Mesendoderm (in vitro differentiated cells): Measurements from ENCODE around the gene FGF12.

Source experiments
- DNase-seq: peaks from one replicate; pipeline ENCODE4 v3.0.0; 2013
- H2AK5ac ChIP-seq: 2 replicates; pipeline ENCODE4 v1.6.1; 2013; ENCODE audit warnings: low read length, inconsistent platforms
- H2BK120ac ChIP-seq: 2 replicates; pipeline ENCODE4 v1.6.1; 2013; ENCODE audit warnings: low read depth, mild to moderate bottlenecking, low read length, moderate library complexity, mixed read lengths
- H2BK15ac ChIP-seq: replicated peaks from 2 replicates; pipeline ENCODE4 v1.6.1; 2013; ENCODE audit warnings: low read depth, mild to moderate bottlenecking, moderate library complexity
- H2BK5ac ChIP-seq: 2 replicates; pipeline ENCODE4 v1.6.1; 2013; ENCODE audit warnings: low read length, inconsistent platforms
- H3K18ac ChIP-seq: 2 replicates; pipeline ENCODE4 v1.6.1; 2013; ENCODE audit warnings: mild to moderate bottlenecking, low read length, mixed read lengths
- H3K23ac ChIP-seq: one replicate; pipeline ENCODE4 v1.6.1; 2013; ENCODE audit warnings: low read length
- H3K27ac ChIP-seq: 2 replicates; pipeline ENCODE4 v1.5.1; 2013; ENCODE audit warnings: low read depth, mild to moderate bottlenecking, inconsistent platforms, low read length, moderate library complexity
- H3K27me3 ChIP-seq: 2 replicates; pipeline ENCODE4 v1.6.1; 2013; ENCODE audit warnings: low read length, control low read depth, mild to moderate bottlenecking, inconsistent platforms; ENCODE audit not compliant: insufficient read depth, poor library complexity
- H3K36me3 ChIP-seq: 2 replicates; pipeline ENCODE4 v1.6.1; 2013; ENCODE audit warnings: low read length, inconsistent platforms; ENCODE audit not compliant: control insufficient read depth, insufficient read depth
- H3K4ac ChIP-seq: one replicate; pipeline ENCODE4 v1.6.1; 2013; ENCODE audit warnings: low read depth, mild to moderate bottlenecking, low read length, moderate library complexity
- H3K4me1 ChIP-seq: 2 replicates; pipeline ENCODE4 v1.6.1; 2013; ENCODE audit warnings: low read depth, low read length, inconsistent platforms; ENCODE audit not compliant: control insufficient read depth
- H3K4me2 ChIP-seq: 2 replicates; pipeline ENCODE4 v1.6.1; 2013; ENCODE audit warnings: low read length
- H3K4me3 ChIP-seq: 2 replicates; pipeline ENCODE4 v1.5.1; 2013; ENCODE audit warnings: mild to moderate bottlenecking, low read length
- H3K56ac ChIP-seq: one replicate; pipeline ENCODE4 v1.6.1; 2013; ENCODE audit warnings: low read length
- H3K79me1 ChIP-seq: 2 replicates; pipeline ENCODE4 v1.6.1; 2013; ENCODE audit warnings: low read length, inconsistent platforms
- H3K79me2 ChIP-seq: 2 replicates; pipeline ENCODE4 v1.6.1; 2013; ENCODE audit warnings: mild to moderate bottlenecking, low read length; ENCODE audit not compliant: control insufficient read depth, insufficient read depth
- H3K9ac ChIP-seq: 2 replicates; pipeline ENCODE4 v1.6.1; 2013; ENCODE audit warnings: low read length, inconsistent platforms
- H4K5ac ChIP-seq: one replicate; pipeline ENCODE4 v1.6.1; 2013; ENCODE audit warnings: low read length
- H4K8ac ChIP-seq: one replicate; pipeline ENCODE4 v1.6.1; 2013; ENCODE audit warnings: low read depth, mild to moderate bottlenecking, control low read depth, low read length, moderate library complexity
- WGBS: extraction: QIAGEN DNeasy Blood & Tissue Kit; methylation state at CpG from one replicate; pipeline ENCODE4 v1.1.7; 2013; ENCODE audit warnings: low lambda C conversion rate, missing lambda C conversion rate; ENCODE audit not compliant: insufficient coverage; ENCODE audit errors: extremely low coverage; 5-methylcytosine and 5-hydroxymethylcytosine counted together

FGF12 gene

DNA sequence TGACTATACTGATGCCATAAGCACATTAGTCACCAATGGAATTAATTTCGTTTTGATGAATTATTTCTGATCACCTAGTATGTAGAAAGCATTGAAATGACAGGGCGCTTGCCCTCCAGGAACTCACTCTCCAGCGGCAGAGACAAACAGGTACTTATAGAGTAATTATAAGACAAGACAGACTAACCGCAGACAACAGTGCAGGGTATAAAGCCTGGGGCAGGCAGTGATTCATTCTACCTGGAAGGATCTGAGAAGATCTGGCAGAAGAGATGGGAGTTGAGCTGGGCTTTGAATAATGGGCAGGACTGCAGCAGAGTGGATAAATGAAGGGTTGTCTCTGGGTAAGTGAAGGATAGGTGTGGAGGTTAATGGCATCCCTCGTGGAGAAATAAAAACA, 331.8 kb downstream of the FGF12 start:
- no peak overlapping the region for H3K4me3 ChIP-seq
- no peak overlapping the region for H3K4me2 ChIP-seq
- no peak overlapping the region for H2AK5ac ChIP-seq
- no peak overlapping the region for H4K8ac ChIP-seq
- DNase-seq, result no peak
- no peak overlapping the region for H3K4ac ChIP-seq
- H3K36me3 ChIP-seq, result no peaks in the 10 kb centered on the region
- no peak overlapping the region for H4K5ac ChIP-seq
- H3K4me1 ChIP-seq, result no peaks in the 10 kb centered on the region
- no peak overlapping the region for H3K18ac ChIP-seq
- no peaks in the 10 kb centered on the region for H3K27me3 ChIP-seq
- H3K23ac ChIP-seq, result no peak overlapping the region
- no peaks in the 10 kb centered on the region for H3K79me1 ChIP-seq
- H2BK120ac ChIP-seq, result no peak overlapping the region
- no peak overlapping the region for H3K56ac ChIP-seq
- no peak overlapping the region for H2BK5ac ChIP-seq
- no peak overlapping the region for H2BK15ac ChIP-seq
- no CpG with 5 or more reads among the region's 5 CpGs for WGBS
- H3K9ac ChIP-seq, result no peak overlapping the region
- H3K27ac ChIP-seq, result no peak overlapping the region
- no peaks in the 10 kb centered on the region for H3K79me2 ChIP-seq

DNA sequence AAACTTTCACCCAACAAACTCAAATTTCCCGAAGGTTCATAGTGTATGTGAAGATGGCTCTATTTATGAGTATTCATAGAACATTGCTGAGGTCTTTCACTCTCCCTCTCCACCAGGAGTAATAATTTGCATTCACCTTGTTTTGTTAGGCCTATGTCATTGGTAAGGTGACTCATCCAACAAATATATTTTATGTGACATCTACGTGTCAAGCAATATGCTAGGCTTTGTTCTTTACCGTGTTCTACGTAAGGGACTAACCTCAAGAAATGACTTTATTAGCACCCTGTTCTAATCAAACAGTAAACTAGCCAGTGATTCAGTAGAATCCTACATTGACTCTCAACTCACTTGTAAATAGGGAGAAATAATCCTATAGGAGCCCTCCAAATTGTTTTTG, 334.4 kb downstream of the FGF12 start:
- Histone ChIP-seq H4K5ac (no peak overlapping the region), H3K18ac (no peak overlapping the region), H4K8ac (no peak overlapping the region), H2BK120ac (no peak overlapping the region), H3K4me1 (no peaks in the 10 kb centered on the region), H3K4me2 (no peak overlapping the region), H2AK5ac (no peak overlapping the region), H3K23ac (no peak overlapping the region), H3K9ac (no peak overlapping the region), H3K79me1 (no peaks in the 10 kb centered on the region), H2BK15ac (no peak overlapping the region), H2BK5ac (no peak overlapping the region), H3K36me3 (no peaks in the 10 kb centered on the region), H3K79me2 (no peaks in the 10 kb centered on the region), H3K27ac (no peak overlapping the region), H3K4ac (no peak overlapping the region), H3K56ac (no peak overlapping the region), H3K4me3 (no peak overlapping the region), H3K27me3 (no peaks in the 10 kb centered on the region)
- no peak for DNase-seq
- WGBS, result no CpG with 5 or more reads among the region's 4 CpGs

DNA sequence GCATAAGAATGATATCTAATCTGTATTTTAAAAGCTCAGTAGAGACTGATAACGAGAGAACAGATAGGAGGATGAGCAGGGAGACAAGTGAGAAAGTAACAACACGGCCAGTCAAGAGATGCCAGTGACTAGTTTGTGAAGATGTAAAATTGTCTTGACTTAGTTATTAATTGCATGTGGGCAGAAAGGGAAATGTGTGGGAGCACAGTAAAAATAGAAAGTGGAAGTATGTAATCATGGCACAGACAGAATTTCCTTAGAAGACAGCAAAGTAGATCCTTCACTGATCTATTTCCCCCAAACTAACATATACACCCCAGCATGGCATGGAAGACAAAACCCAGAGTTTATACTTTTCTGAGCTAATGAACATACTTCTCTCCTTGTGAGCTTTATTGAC, 344.5 kb downstream of the FGF12 start:
- Histone ChIP-seq H3K27ac (no peak overlapping the region), H3K4me3 (no peak overlapping the region), H3K4ac (no peak overlapping the region), H2BK5ac (no peak overlapping the region), H4K8ac (no peak overlapping the region), H3K4me2 (no peak overlapping the region), H3K23ac (no peak overlapping the region), H2AK5ac (no peak overlapping the region), H3K9ac (no peak overlapping the region), H2BK15ac (no peak overlapping the region), H3K36me3 (no peaks in the 10 kb centered on the region), H3K18ac (no peak overlapping the region), H3K56ac (no peak overlapping the region), H4K5ac (no peak overlapping the region), H2BK120ac (no peak overlapping the region), H3K79me1 (no peaks in the 10 kb centered on the region), H3K79me2 (no peaks in the 10 kb centered on the region), H3K27me3 (no peaks in the 10 kb centered on the region), H3K4me1 (peaks cover 4% of the 10 kb centered on the region)
- no CpG with 5 or more reads among the region's 2 CpGs for WGBS
- DNase-seq, result peak; percentile 42

DNA sequence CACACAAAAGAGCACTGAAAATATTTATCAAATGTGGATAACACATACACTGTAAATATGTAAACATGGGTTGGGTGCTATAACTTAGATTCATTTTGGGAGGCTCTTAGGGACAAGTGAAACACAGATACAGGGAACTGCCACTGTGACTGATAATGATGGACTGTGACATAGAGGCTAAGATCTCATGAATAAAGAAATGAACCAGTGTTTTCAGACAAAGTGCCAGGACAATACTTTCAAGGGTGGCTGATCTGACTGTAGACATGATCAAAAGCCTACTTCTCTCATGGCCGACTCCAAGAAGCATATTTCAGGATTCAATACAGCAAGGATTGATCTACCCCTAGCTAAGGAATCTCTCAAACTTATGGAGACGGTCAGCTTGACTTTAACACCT, 353.8 kb downstream of the FGF12 start:
- Histone ChIP-seq H3K18ac (no peak overlapping the region), H3K9ac (no peak overlapping the region), H2AK5ac (no peak overlapping the region), H3K23ac (no peak overlapping the region), H3K4me1 (no peaks in the 10 kb centered on the region), H3K4ac (no peak overlapping the region), H3K27ac (no peak overlapping the region), H4K8ac (no peak overlapping the region), H3K27me3 (no peaks in the 10 kb centered on the region), H3K79me1 (no peaks in the 10 kb centered on the region), H4K5ac (no peak overlapping the region), H3K4me2 (no peak overlapping the region), H3K56ac (no peak overlapping the region), H3K79me2 (no peaks in the 10 kb centered on the region), H2BK120ac (no peak overlapping the region), H2BK15ac (no peak overlapping the region), H2BK5ac (no peak overlapping the region), H3K36me3 (no peaks in the 10 kb centered on the region), H3K4me3 (no peak overlapping the region)
- no peak for DNase-seq
- WGBS, result no CpG with 5 or more reads among the region's 2 CpGs

DNA sequence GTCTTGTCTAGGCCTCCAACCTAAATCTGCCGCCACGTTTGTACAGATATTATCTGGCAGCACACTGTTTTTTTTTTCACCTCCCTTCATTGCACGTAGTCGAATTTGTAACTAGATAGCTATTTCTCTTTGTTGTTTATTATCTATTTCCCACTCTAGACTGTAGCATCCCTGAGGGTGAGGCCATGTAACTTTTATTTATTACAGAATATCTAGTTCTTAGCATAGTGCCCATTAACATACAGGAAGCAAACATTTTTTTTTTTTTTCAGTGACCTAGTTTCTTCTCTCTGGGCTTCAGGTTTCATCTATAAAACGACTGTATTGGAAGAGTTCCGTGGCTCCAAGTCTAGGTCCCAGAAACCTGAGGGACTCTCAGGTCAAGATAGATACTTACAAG, 354.3 kb downstream of the FGF12 start:
- H3K18ac ChIP-seq, result no peak overlapping the region
- no peak overlapping the region for H3K56ac ChIP-seq
- no peak overlapping the region for H4K5ac ChIP-seq
- H2AK5ac ChIP-seq, result no peak overlapping the region
- H2BK15ac ChIP-seq, result no peak overlapping the region
- H3K4me3 ChIP-seq, result no peak overlapping the region
- no peak overlapping the region for H3K4me2 ChIP-seq
- no peak overlapping the region for H2BK5ac ChIP-seq
- H4K8ac ChIP-seq, result no peak overlapping the region
- no peak for DNase-seq
- H3K23ac ChIP-seq, result no peak overlapping the region
- no peak overlapping the region for H3K9ac ChIP-seq
- no peaks in the 10 kb centered on the region for H3K4me1 ChIP-seq
- H3K4ac ChIP-seq, result no peak overlapping the region
- WGBS, result no CpG with 5 or more reads among the region's 6 CpGs
- H3K79me1 ChIP-seq, result no peaks in the 10 kb centered on the region
- H3K27ac ChIP-seq, result no peak overlapping the region
- no peak overlapping the region for H2BK120ac ChIP-seq
- H3K36me3 ChIP-seq, result no peaks in the 10 kb centered on the region
- no peaks in the 10 kb centered on the region for H3K79me2 ChIP-seq
- H3K27me3 ChIP-seq, result no peaks in the 10 kb centered on the region

DNA sequence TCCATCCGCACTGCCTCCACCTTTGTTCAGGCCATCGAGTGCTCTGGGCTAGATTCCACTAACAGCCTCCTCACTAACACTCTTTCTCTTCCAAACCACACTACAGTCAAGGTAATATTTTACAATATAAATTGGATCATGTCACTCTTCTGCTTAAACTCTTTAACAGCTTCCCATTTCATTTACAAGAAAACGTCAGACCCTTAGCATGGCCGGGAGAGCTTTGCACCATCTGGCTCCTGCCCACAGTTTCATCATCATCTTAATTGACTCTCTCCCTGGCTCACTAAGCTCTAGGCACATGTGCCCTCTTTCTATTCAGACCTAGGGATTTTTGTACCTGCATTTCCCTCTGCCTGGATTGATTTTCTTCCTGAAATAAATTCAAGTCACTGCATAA, 354.7 kb downstream of the FGF12 start:
- Histone ChIP-seq H3K23ac (no peak overlapping the region), H2AK5ac (no peak overlapping the region), H2BK15ac (no peak overlapping the region), H2BK5ac (no peak overlapping the region), H3K27ac (no peak overlapping the region), H3K4me1 (no peaks in the 10 kb centered on the region), H3K4me2 (no peak overlapping the region), H3K27me3 (no peaks in the 10 kb centered on the region), H3K36me3 (no peaks in the 10 kb centered on the region), H3K4me3 (no peak overlapping the region), H2BK120ac (no peak overlapping the region), H3K79me1 (no peaks in the 10 kb centered on the region), H4K5ac (no peak overlapping the region), H4K8ac (no peak overlapping the region), H3K9ac (no peak overlapping the region), H3K4ac (no peak overlapping the region), H3K79me2 (no peaks in the 10 kb centered on the region), H3K56ac (no peak overlapping the region), H3K18ac (no peak overlapping the region)
- no CpG with 5 or more reads among the region's 4 CpGs for WGBS
- no peak for DNase-seq
